Pons (tissue), 1 donor: ENCODE data around the gene PCDHA11.
"Not testable (repeated sequence)": the region's sequence is repeated elsewhere in the genome, so short reads cannot be mapped to it uniquely, and the experiment has no call there.

Experiments
- DNase-seq: peaks from one replicate; pipeline ENCODE4 v3.0.0-alpha.2; 2016; ENCODE audit warnings: low spot score

The PCDHA11 gene, protein sequence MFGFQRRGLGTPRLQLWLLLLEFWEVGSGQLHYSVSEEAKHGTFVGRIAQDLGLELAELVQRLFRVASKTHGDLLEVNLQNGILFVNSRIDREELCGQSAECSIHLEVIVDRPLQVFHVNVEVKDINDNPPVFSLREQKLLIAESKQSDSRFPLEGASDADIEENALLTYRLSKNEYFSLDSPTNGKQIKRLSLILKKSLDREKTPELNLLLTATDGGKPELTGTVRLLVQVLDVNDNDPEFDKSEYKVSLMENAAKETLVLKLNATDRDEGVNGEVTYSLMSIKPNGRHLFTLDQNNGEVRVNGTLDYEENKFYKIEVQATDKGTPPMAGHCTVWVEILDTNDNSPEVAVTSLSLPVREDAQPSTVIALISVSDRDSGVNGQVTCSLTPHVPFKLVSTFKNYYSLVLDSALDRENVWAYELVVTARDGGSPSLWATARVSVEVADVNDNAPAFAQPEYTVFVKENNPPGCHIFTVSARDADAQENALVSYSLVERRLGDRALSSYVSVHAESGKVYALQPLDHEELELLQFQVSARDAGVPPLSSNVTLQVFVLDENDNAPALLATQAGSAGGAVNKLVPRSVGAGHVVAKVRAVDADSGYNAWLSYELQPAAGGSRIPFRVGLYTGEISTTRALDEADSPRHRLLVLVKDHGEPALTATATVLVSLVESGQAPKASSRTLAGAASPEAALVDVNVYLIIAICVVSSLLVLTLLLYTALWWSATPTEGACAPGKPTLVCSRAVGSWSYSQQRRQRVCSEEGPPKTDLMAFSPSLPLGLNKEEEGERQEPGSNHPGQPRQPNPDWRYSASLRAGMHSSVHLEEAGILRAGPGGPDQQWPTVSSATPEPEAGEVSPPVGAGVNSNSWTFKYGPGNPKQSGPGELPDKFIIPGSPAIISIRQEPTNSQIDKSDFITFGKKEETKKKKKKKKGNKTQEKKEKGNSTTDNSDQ

DNA sequence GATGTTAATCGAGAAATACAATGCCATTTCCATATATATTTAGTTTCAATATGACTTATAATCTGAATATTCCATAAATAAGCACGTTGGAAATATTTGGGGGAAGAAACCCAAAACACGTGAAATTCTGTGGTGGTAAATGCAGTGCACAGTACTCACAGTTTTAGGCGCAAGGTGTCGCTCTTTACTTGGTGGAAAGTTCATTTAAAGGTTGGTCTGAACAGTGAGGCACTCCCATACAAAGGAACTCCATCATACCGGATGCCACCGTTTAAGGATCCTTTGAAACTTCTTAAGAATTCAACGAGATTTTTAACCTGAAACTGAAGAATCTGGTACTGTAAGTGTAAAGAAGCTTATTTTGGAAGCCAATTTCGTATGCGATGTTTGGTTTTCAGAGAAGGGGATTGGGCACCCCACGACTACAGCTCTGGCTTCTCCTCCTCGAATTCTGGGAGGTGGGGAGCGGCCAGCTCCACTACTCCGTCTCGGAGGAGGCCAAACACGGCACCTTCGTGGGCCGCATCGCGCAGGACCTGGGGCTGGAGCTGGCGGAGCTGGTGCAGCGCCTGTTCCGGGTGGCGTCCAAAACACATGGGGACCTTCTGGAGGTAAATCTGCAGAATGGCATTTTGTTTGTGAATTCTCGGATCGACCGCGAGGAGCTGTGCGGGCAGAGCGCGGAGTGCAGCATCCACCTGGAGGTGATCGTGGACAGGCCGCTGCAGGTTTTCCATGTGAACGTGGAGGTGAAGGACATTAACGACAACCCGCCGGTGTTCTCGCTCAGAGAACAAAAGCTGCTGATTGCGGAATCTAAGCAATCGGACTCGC lies at the start of gene PCDHA11:
PCDHA11 (plus strand) TSS at position 237 of the 834 bp plus-strand sequence; CDS start at position 384, 147 bp downstream.
- DNase-seq, result peak; percentile 45

DNA sequence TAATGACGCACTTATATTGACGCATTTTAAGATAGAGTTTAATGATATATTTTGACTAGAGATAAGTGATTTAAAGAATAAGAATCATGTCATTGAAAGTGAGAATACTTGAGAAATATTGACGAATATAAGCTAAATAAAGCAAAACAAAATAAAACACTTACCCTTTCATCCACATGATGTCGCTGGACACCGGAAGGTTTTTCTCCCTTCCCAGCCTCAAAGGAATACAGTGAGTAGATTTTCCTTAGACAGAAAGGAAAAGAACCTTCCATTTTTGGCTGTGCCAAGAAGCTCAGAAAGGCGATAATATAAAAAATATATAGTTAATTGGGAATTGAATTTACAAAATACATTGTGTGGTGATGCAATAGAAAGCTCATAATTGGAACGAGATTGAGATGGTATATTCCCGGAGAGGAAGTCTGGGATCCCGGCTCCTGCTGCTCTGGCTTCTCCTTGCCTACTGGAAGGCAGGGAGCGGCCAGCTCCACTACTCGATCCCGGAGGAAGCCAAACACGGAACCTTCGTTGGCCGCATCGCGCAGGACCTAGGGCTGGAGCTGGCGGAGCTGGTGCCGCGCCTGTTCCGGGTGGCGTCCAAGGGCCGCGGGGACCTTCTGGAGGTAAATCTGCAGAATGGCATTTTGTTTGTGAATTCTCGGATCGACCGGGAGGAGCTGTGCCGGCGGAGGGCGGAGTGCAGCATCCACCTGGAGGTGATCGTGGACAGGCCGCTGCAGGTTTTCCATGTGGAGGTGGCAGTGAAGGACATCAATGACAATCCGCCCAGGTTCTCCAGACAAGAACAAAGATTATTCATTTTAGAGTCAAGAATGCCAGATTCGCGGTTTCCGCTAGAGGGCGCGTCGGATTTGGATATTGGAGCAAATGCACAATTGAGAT lies 47.1 kb upstream of the PCDHA11 start, which contains the start of gene PCDHA5:
PCDHA5 (plus strand) TSS at position 239 of the 906 bp plus-strand sequence.
- DNase-seq, result peak; percentile 45

DNA sequence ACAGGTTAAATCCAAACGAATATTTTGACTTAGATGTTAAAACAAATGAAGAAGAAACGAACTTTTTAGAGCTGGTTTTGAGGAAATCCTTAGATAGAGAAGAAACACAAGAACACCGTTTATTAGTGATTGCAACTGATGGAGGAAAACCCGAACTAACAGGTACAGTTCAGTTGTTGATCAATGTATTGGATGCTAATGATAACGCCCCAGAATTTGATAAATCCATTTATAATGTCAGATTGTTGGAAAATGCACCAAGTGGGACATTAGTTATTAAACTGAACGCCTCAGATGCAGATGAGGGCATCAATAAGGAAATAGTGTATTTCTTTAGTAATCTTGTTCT lies 46.5 kb upstream of the PCDHA11 start:
- no peak for DNase-seq

DNA sequence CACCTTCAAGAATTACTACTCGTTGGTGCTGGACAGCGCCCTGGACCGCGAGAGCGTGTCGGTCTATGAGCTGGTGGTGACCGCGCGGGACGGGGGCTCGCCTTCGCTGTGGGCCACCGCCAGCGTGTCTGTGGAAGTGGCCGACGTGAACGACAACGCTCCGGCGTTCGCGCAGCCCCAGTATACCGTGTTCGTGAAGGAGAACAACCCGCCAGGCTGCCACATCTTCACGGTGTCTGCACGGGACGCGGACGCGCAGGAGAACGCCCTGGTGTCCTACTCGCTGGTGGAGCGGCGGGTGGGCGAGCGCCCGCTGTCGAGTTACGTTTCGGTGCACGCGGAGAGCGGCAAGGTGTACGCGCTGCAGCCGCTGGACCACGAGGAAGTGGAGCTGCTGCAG lies 45.8 kb upstream of the PCDHA11 start:
- DNase-seq, result not testable (repeated sequence)

DNA sequence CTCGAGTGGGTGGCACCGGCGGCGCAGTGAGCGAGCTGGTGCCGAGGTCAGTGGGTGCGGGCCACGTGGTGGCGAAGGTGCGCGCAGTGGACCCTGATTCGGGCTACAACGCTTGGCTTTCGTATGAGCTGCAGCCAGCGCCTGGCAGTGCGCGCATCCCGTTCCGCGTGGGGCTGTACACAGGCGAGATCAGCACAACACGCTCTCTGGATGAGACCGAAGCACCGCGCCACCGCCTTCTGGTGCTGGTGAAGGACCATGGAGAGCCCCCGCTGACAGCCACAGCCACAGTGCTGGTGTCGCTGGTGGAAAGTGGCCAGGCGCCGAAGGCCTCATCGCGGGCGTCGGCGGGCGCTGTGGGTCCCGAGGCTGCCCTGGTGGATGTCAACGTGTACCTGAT lies 45.3 kb upstream of the PCDHA11 start:
- DNase-seq, result no peak

- DNase-seq, result peak; percentile 53
These were observed 40.9 kb upstream of the PCDHA11 start, which contains the start of gene PCDHA6 for GRCh38 chr5:140827704-140828361. TSS of gene PCDHA6 (plus strand) at chr5:140827960. CDS start at chr5:140828092, 132 bp downstream.

- DNase-seq, result peak; percentile 28
These were observed 40.4 kb upstream of the PCDHA11 start for GRCh38 chr5:140828362-140828737.

GRCh38 chr5:140829511-140830501 lies 39.0 kb upstream of the PCDHA11 start:
- not testable (repeated sequence) for DNase-seq

DNA sequence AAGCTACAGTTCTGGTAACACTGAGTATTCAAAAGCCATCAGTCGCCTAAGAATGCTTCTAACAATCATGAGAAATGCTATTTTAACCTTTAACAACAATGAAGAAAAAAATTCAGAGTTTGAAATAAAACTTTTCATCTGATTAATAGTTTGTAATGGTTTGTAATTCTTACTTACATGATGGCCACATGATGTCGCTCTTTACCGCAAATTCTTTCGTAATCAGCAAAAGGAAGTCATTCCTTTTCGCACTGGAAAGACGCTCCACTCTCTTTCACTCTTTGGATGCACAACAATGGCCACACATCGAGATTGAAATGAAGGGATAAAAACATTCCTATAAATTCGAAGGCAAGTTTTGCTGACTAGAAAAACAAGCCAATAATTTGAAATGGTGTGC lies 34.8 kb upstream of the PCDHA11 start, which contains the start of gene PCDHA7:
PCDHA7 (plus strand) TSS at position 277 of the 400 bp plus-strand sequence; CDS start at position 392, 115 bp downstream.
- peak; percentile 73 for DNase-seq

DNA sequence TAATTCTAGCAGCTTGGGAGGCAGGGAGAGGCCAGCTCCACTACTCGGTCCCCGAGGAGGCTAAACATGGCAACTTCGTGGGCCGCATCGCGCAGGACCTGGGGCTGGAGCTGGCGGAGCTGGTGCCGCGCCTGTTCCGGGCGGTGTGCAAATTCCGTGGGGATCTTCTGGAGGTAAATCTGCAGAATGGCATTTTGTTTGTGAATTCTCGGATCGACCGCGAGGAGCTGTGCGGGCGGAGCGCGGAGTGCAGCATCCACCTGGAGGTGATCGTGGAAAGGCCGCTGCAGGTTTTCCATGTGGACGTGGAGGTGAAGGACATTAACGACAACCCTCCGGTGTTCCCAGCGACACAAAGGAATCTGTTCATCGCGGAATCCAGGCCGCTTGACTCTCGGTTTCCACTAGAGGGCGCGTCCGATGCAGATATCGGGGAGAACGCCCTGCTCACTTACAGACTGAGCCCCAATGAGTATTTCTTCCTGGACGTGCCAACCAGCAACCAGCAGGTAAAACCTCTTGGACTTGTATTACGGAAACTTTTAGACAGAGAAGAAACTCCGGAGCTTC lies 34.2 kb upstream of the PCDHA11 start:
- DNase-seq, result not testable (repeated sequence)

- DNase-seq, result no peak
These were observed 32.9 kb upstream of the PCDHA11 start for GRCh38 chr5:140835622-140836510.

DNA sequence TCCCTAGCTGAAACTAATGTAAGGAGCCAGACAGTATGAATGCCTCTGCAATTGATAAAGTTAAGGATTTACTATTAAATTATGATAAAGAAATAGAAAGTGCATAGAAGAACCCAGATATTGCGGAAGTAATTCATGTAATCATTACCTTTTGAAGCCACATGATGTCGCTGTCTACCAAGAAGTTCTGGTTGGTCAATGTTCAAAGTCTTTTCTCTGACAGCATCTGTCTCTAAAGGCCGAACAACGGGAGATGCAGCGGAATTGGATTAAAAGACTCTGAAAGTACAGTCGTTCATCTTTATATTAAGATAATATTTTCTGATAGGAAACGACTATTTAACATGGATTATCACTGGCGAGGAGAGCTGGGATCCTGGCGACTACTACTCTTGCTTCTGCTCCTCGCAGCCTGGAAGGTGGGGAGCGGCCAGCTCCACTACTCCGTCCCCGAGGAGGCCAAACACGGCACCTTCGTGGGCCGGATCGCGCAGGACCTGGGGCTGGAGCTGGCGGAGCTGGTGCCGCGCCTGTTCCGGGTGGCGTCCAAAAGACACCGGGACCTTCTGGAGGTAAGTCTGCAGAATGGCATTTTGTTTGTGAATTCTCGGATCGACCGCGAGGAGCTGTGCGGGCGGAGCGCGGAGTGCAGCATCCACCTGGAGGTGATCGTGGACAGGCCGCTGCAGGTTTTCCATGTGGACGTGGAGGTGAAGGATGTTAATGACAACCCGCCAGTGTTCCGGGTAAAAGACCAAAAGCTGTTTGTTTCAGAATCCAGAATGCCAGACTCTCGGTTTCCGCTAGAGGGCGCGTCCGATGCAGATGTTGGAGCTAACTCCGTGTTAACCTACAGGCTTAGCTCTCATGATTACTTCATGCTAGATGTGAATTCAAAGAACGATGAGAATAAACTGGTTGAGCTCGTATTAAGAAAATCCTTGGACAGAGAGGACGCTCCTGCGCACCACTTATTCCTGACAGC lies 27.5 kb upstream of the PCDHA11 start, which contains the start of gene PCDHA8:
PCDHA8 (plus strand) TSS at position 210 of the 985 bp plus-strand sequence; CDS start at position 345, 135 bp downstream.
- peak; percentile 71 for DNase-seq

GRCh38 chr5:140842798-140843733 lies 25.7 kb upstream of the PCDHA11 start:
- DNase-seq, result no peak
